Measurements from ENCODE around the gene ENDOV. TPM values are rescaled to one million over a fixed set of nuclear protein-coding genes. Genes with fewer than 3 reads are reported as not detected.

ENDOV gene
- total RNA-seq, 1 donor from 2014 or later, result 36.1 TPM

GRCh38 chr17:80433916-80434666, 19.1 kb downstream of the ENDOV start:
- no peaks in the 10 kb centered on the region for H3K4me1 Mint-ChIP-seq (ENCODE audit: low read depth)
- TF ChIP-seq CTCF (IDR thresholded peaks at IDR 0.05; ENCODE audit: unreplicated experiment), result no peak
- DNase-seq (ENCODE audit: low spot score, unreplicated experiment), result no peak
- H3K27ac Mint-ChIP-seq, result no peak overlapping the region
- no peaks in the 10 kb centered on the region for H3K27me3 Mint-ChIP-seq
- H3K4me3 Mint-ChIP-seq (ENCODE audit: low read depth), result no peak overlapping the region
- peaks cover 5% of the 10 kb centered on the region for H3K36me3 Mint-ChIP-seq (ENCODE audit: insufficient read depth)
- no peaks in the 10 kb centered on the region for H3K9me3 Mint-ChIP-seq (ENCODE audit: low read depth)

DNA sequence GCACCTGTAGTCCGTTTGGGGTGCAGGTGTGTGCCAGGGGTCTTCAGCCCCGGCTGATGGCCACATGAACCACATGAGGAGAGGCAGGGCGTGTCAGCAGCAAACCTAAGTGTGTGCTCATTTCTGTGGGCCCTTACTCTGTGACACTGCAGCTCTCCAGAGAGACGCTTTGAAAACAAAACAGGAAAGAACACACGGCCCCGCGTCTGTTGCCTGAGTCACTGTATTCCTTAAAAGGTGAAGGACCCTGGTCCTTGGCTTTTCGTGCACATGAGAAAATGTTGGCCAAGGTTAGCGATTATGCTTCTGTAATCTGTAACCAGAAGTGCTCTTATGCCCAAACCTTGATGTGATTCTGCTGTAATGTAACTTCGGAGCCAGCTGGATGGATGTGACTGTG, 22.6 kb downstream of the ENDOV start:
- H3K36me3 Mint-ChIP-seq (ENCODE audit: insufficient read depth), result peaks cover 5% of the 10 kb centered on the region
- H3K4me1 Mint-ChIP-seq (ENCODE audit: low read depth), result no peaks in the 10 kb centered on the region
- peaks cover 2% of the 10 kb centered on the region for H3K27me3 Mint-ChIP-seq
- H3K9me3 Mint-ChIP-seq (ENCODE audit: low read depth), result no peaks in the 10 kb centered on the region
- H3K27ac Mint-ChIP-seq, result no peak overlapping the region
- H3K4me3 Mint-ChIP-seq (ENCODE audit: low read depth), result no peak overlapping the region
- no peak for DNase-seq (ENCODE audit: low spot score, unreplicated experiment)
- no peak for TF ChIP-seq CTCF (IDR thresholded peaks at IDR 0.05; ENCODE audit: unreplicated experiment)

- Mint-ChIP-seq H3K9me3 (ENCODE audit: low read depth) (no peaks in the 10 kb centered on the region), H3K27ac (no peak overlapping the region), H3K36me3 (ENCODE audit: insufficient read depth) (peaks cover 5% of the 10 kb centered on the region), H3K27me3 (peaks cover 10% of the 10 kb centered on the region), H3K4me3 (ENCODE audit: low read depth) (no peak overlapping the region), H3K4me1 (ENCODE audit: low read depth) (no peaks in the 10 kb centered on the region)
- no peak for DNase-seq (ENCODE audit: low spot score, unreplicated experiment)
- TF ChIP-seq CTCF (IDR thresholded peaks at IDR 0.05; ENCODE audit: unreplicated experiment), result no peak
These were observed 23.8 kb downstream of the ENDOV start for GRCh38 chr17:80438806-80439205.

DNA sequence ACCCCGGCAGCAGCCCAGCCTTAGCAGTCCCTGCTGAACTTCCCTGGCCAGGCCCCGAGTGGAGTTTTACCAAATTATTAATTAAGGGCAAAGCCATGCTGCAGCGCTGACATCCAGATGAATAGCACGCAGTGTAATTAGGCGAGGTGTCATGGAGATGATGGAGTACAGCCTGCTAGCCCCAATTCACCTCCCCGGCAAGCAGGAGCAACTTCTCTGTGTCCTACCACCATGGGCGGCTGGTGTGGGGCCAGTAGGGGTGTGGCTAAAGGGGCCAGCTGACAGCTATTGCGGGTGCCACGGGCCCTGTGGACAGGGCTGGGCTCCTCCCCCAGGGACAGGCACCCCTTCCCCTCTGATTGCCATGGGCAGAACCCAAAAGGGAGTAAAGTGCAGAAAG, 24.5 kb downstream of the ENDOV start:
- TF ChIP-seq CTCF (IDR thresholded peaks at IDR 0.05; ENCODE audit: unreplicated experiment), result no peak
- Mint-ChIP-seq H3K27ac (no peak overlapping the region), H3K27me3 (peaks cover 10% of the 10 kb centered on the region), H3K4me1 (ENCODE audit: low read depth) (no peaks in the 10 kb centered on the region), H3K4me3 (ENCODE audit: low read depth) (no peak overlapping the region), H3K36me3 (ENCODE audit: insufficient read depth) (peaks cover 5% of the 10 kb centered on the region), H3K9me3 (ENCODE audit: low read depth) (no peaks in the 10 kb centered on the region)
- DNase-seq (ENCODE audit: low spot score, unreplicated experiment), result no peak

DNA sequence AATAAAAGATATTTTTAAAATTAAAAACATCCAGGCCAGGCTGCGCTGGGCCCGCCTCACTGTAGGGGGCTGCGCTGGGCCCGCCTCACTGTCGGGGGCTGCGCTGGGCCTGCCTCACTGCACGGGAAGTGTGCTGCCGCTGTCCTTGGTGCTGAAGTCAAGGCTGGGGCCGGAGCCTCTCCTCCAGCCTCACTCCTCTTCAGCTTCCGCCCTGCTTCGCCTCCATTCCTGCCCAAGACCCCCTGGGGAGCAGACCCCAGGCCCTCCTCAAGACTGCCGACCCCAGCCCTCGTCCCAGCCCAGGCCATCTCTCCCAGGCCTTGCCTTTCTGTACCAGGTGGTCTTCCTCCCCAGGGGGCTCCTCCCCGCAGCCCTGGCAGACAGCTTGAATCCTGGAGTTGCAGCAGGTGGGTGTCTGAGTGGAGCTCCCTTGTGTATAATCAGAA, 26.2 kb downstream of the ENDOV start:
- Mint-ChIP-seq H3K36me3 (ENCODE audit: insufficient read depth) (peaks cover 2% of the 10 kb centered on the region), H3K27ac (peak overlapping the region; percentile 7), H3K4me3 (ENCODE audit: low read depth) (no peak overlapping the region), H3K9me3 (ENCODE audit: low read depth) (no peaks in the 10 kb centered on the region), H3K27me3 (peaks cover 10% of the 10 kb centered on the region), H3K4me1 (ENCODE audit: low read depth) (no peaks in the 10 kb centered on the region)
- TF ChIP-seq CTCF (IDR thresholded peaks at IDR 0.05; ENCODE audit: unreplicated experiment), result peak; percentile 38
- DNase-seq (ENCODE audit: low spot score, unreplicated experiment), result peak; percentile 82
